CD14-positive monocyte (primary cell): ENCODE data around the gene ZNF554. TPM values are rescaled to one million over a fixed set of nuclear protein-coding genes. Genes with fewer than 3 reads are reported as not detected.
A peak's percentile ranks its signal among the peaks of the same experiment; 100 is the strongest.

Experiments
- DNase-seq, 3 donors: peaks; one replicate each; pipeline ENCODE4 v3.0.0-alpha.2; 2011 to 2022
- H2AFZ ChIP-seq: 2 replicates; pipeline ENCODE4 v1.6.0; 2012; ENCODE audit warnings: mild to moderate bottlenecking, low read depth, low read length, inconsistent platforms; ENCODE audit not compliant: insufficient read depth, poor library complexity, severe bottlenecking
- H3K27ac ChIP-seq, 2 donors: 1 replicate in 1 of 2; 2 replicates in 1 of 2; pipeline ENCODE4 v1.5.1; 2012 to 2013; ENCODE audit warnings: low read length in 2 of 2, control low read depth in 1 of 2, inconsistent platforms in 1 of 2, low read depth in 1 of 2, mild to moderate bottlenecking in 1 of 2
- H3K27me3 ChIP-seq, 2 donors: one replicate each; pipeline versions ENCODE4 v1.6.0 to v1.6.1; 2011 to 2013; ENCODE audit warnings: low read length in 2 of 2; ENCODE audit not compliant: control insufficient read depth in 2 of 2, insufficient read depth in 2 of 2
- H3K36me3 ChIP-seq, 2 donors: replicated peaks in 1 of 2; 1 replicate in 1 of 2; 2 replicates in 1 of 2; pipeline versions ENCODE4 v1.5.1 to v1.6.1; 2012 to 2013; ENCODE audit warnings: low read length in 2 of 2, control low read depth in 1 of 2, inconsistent platforms in 1 of 2, mild to moderate bottlenecking in 1 of 2; ENCODE audit not compliant: insufficient read depth in 2 of 2, control insufficient read depth in 1 of 2
- H3K4me1 ChIP-seq, 2 donors: 1 replicate in 1 of 2; 2 replicates in 1 of 2; pipeline versions ENCODE4 v1.5.1 to v1.6.1; 2012 to 2013; ENCODE audit warnings: low read length in 2 of 2, control low read depth in 1 of 2, inconsistent platforms in 1 of 2, mild to moderate bottlenecking in 1 of 2, moderate library complexity in 1 of 2; ENCODE audit not compliant: insufficient read depth in 2 of 2, control insufficient read depth in 1 of 2
- H3K4me2 ChIP-seq: replicated peaks from 2 replicates; pipeline ENCODE3; 2012; ENCODE audit warnings: low read length, moderate library complexity, mild to moderate bottlenecking; ENCODE audit not compliant: poor library complexity, severe bottlenecking; ENCODE audit errors: extremely low read depth
- H3K4me3 ChIP-seq, 3 experiments: fragments of 200-600 bp in 1 of 3; sonication (generic) in 1 of 3; replicated peaks in 1 of 3; 1 replicate in 2 of 3; 2 replicates in 1 of 3; pipeline ENCODE4 v1.5.1; 2011 to 2013; ENCODE audit warnings: low read length in 3 of 3, mild to moderate bottlenecking in 3 of 3, control low read depth in 2 of 3, low read depth in 2 of 3, inconsistent platforms in 1 of 3, moderate library complexity in 1 of 3
- H3K79me2 ChIP-seq: 2 replicates; pipeline ENCODE4 v1.6.0; 2012; ENCODE audit warnings: mild to moderate bottlenecking, control low read depth, inconsistent platforms, low read length, moderate library complexity; ENCODE audit not compliant: insufficient read depth
- H3K9ac ChIP-seq: 2 replicates; pipeline ENCODE4 v1.6.0; 2017; ENCODE audit warnings: low read length, mild to moderate bottlenecking; ENCODE audit not compliant: insufficient read depth, poor library complexity, severe bottlenecking
- H3K9me3 ChIP-seq, 2 donors: replicated peaks in 1 of 2; 1 replicate in 1 of 2; 2 replicates in 1 of 2; pipeline versions ENCODE4 v1.5.1 to v1.6.1; 2012 to 2013; ENCODE audit warnings: low read length in 2 of 2, control low read depth in 1 of 2; ENCODE audit not compliant: control insufficient read depth in 1 of 2, insufficient read depth in 1 of 2
- H4K20me1 ChIP-seq: 2 replicates; pipeline ENCODE4 v1.6.0; 2012; ENCODE audit warnings: mild to moderate bottlenecking, low read length, control low read depth, moderate library complexity; ENCODE audit not compliant: insufficient read depth
- H3K27ac Mint-ChIP-seq, 7 donors: one replicate each; pipeline ENCODE4 v1.8.0; 2020; ENCODE audit warnings: mild to moderate bottlenecking in 7 of 7, mixed read lengths in 7 of 7, moderate library complexity in 6 of 7, inconsistent platforms in 2 of 7
- H3K27me3 Mint-ChIP-seq, 3 donors: one replicate each; pipeline ENCODE4 v1.8.0; 2021 to 2022; ENCODE audit warnings: low read depth in 3 of 3, mild to moderate bottlenecking in 3 of 3, mixed read lengths in 3 of 3, moderate library complexity in 3 of 3, inconsistent platforms in 1 of 3
- H3K36me3 Mint-ChIP-seq, 2 donors: one replicate each; pipeline ENCODE4 v1.8.0; 2020; ENCODE audit warnings: mixed read lengths in 2 of 2, inconsistent platforms in 1 of 2, mild to moderate bottlenecking in 1 of 2
- H3K4me1 Mint-ChIP-seq: one replicate; pipeline ENCODE4 v1.8.0; 2020; ENCODE audit warnings: mild to moderate bottlenecking, mixed read lengths
- H3K4me3 Mint-ChIP-seq, 2 donors: one replicate each; pipeline ENCODE4 v1.8.0; 2020; ENCODE audit warnings: mild to moderate bottlenecking in 2 of 2, mixed read lengths in 2 of 2, moderate library complexity in 1 of 2
- H3K9me3 Mint-ChIP-seq, 7 donors: one replicate each; pipeline ENCODE4 v1.8.0; 2020 to 2022; ENCODE audit warnings: mixed read lengths in 7 of 7, mild to moderate bottlenecking in 6 of 7, moderate library complexity in 6 of 7, inconsistent platforms in 2 of 7
- CTCF ChIP-seq: fragments of 200-600 bp; IDR thresholded peaks from one replicate; pipeline ENCODE4 v1.8.0; 2022; ENCODE audit warnings: antibody characterized with exemption, mild to moderate bottlenecking
- WGBS: methylation state at CpG from one replicate; pipeline ENCODE4 v1.1.5; 2013; ENCODE audit warnings: missing lambda C conversion rate; ENCODE audit not compliant: insufficient coverage; 5-methylcytosine and 5-hydroxymethylcytosine counted together
- intact Hi-C, 2 donors: fragments of 100-400 bp; cut with micrococcal nuclease; formaldehyde crosslinking; loops; one replicate each; pipeline versions ENCODE4 v1.15.0 to v1.15.1; 2023
- polyA plus RNA-seq, 3 donors: library from polyadenylated mRNA; depleted of rRNA in 1 of 3; unstranded in 2 of 3; stranded (reverse) in 1 of 3; fragments of 300-500 nt in 2 of 3; fragments of >200 nt in 1 of 3; fragmentation: Illumina TruSeq in 2 of 3; gene quantifications; 1 replicate in 2 of 3; 2 replicates in 1 of 3; pipeline ENCODE4 v1.2.3, GENCODE V29; 2012 to 2021

The ZNF554 gene
- polyA plus RNA-seq, 3 donors: 0.79 to 1.7 (median 0.91) TPM

- intact Hi-C loops: loop anchor here in 1 of 2 donors (10.0 kb wide), 1 partner anchor 361 kb away; the partner anchor contains the start of gene NCLN
- Histone ChIP-seq H3K27me3 (no peaks in the 10 kb centered on the region), H3K79me2 (no peaks in the 10 kb centered on the region), H2AFZ (no peak overlapping the region), H3K4me2 (no peak overlapping the region), H4K20me1 (no peaks in the 10 kb centered on the region), H3K9me3 (peaks cover 17 to 25% of the 10 kb centered on the region in 2 donors), H3K27ac (no peak overlapping the region), H3K4me1 (peaks cover 5 to 6% of the 10 kb centered on the region in 2 donors), H3K36me3 (peaks cover 0 to 12% of the 10 kb centered on the region in 2 donors), H3K9ac (no peak overlapping the region), H3K4me3 (no peak overlapping the region)
- Mint-ChIP-seq H3K4me1 (peaks cover 9% of the 10 kb centered on the region), H3K9me3 (peaks cover 14 to 42% (median 36%) of the 10 kb centered on the region in 7 donors), H3K27ac (peak overlapping the region in 1 of 7 donors; percentile 27), H3K4me3 (no peak overlapping the region), H3K27me3 (peaks cover 0 to 4% (median 2%) of the 10 kb centered on the region in 3 donors), H3K36me3 (peaks cover 8 to 32% of the 10 kb centered on the region in 2 donors)
- DNase-seq: no peak
- WGBS: 93% methylated on average over 9 of the region's 9 CpGs
- TF ChIP-seq CTCF: no peak
Measured at GRCh38 chr19:2823646-2824045, 4.0 kb downstream of the ZNF554 start.

GRCh38 chr19:2824129-2824528 lies 4.5 kb downstream of the ZNF554 start:
- Mint-ChIP-seq H3K4me1 (peaks cover 9% of the 10 kb centered on the region), H3K27ac (no peak overlapping the region), H3K9me3 (peaks cover 18 to 45% (median 41%) of the 10 kb centered on the region in 7 donors), H3K36me3 (peaks cover 8 to 34% of the 10 kb centered on the region in 2 donors), H3K4me3 (no peak overlapping the region), H3K27me3 (peaks cover 0 to 4% (median 2%) of the 10 kb centered on the region in 3 donors)
- peaks cover 22 to 30% of the 10 kb centered on the region in 2 donors for H3K9me3 ChIP-seq
- H3K4me2 ChIP-seq: no peak overlapping the region
- WGBS: 90% methylated on average over 7 of the region's 8 CpGs
- TF ChIP-seq CTCF: no peak
- H3K36me3 ChIP-seq: peaks cover 0 to 12% of the 10 kb centered on the region in 2 donors
- DNase-seq: no peak
- H3K27me3 ChIP-seq: no peaks in the 10 kb centered on the region
- H3K27ac ChIP-seq: no peak overlapping the region
- intact Hi-C loops: loop anchor here in 1 of 2 donors (10.0 kb wide), 1 partner anchor 361 kb away; the partner anchor contains the start of gene NCLN
- H3K9ac ChIP-seq: no peak overlapping the region
- H3K4me1 ChIP-seq: peaks cover 5 to 6% of the 10 kb centered on the region in 2 donors
- H4K20me1 ChIP-seq: no peaks in the 10 kb centered on the region
- no peaks in the 10 kb centered on the region for H3K79me2 ChIP-seq
- no peak overlapping the region for H2AFZ ChIP-seq
- H3K4me3 ChIP-seq: no peak overlapping the region
